Stimulated activated CD4-positive, alpha-beta T cell treated with anti-CD3 and anti-CD28 coated beads, Interleukin-12 subunit alpha, Interleukin-12 subunit beta, amount 100 ng/mL, for 48 hours (primary cell): ENCODE data around the gene KAZN.

ENCODE experiments used
- DNase-seq, 3 donors: peaks; one replicate each; pipeline ENCODE4 v3.0.0-alpha.2; 2020; ENCODE audit warnings: low read depth in 2 of 3, low spot score in 1 of 3

KAZN gene

GRCh38 chr1:15094719-15095495 is 496.4 kb downstream of the KAZN start:
- DNase-seq, result no peak

GRCh38 chr1:15095496-15095875 is 497.0 kb downstream of the KAZN start:
- DNase-seq, result no peak

- no peak for DNase-seq
Observed at GRCh38 chr1:15096293-15096692, 497.8 kb downstream of the KAZN start.

- no peak for DNase-seq
Observed at GRCh38 chr1:15098176-15099125, 500.0 kb downstream of the KAZN start.

GRCh38 chr1:15099441-15100120 is 501.1 kb downstream of the KAZN start:
- DNase-seq, result no peak

GRCh38 chr1:15100121-15100879 is 501.8 kb downstream of the KAZN start:
- peak; percentile 30 to 40 (median 37) for DNase-seq

GRCh38 chr1:15100880-15101760 is 502.6 kb downstream of the KAZN start:
- DNase-seq, result no peak

GRCh38 chr1:15101801-15102200 is 503.3 kb downstream of the KAZN start:
- no peak for DNase-seq

GRCh38 chr1:15102646-15103045 is 504.2 kb downstream of the KAZN start:
- DNase-seq, result no peak

GRCh38 chr1:15103211-15103610 is 504.7 kb downstream of the KAZN start:
- no peak for DNase-seq

GRCh38 chr1:15103906-15104305 is 505.4 kb downstream of the KAZN start:
- no peak for DNase-seq

- no peak for DNase-seq
Observed at GRCh38 chr1:15104768-15105167, 506.3 kb downstream of the KAZN start.

GRCh38 chr1:15106608-15107007 is 508.1 kb downstream of the KAZN start:
- no peak for DNase-seq

- DNase-seq, result no peak
Observed at GRCh38 chr1:15107058-15107687, 508.7 kb downstream of the KAZN start.

GRCh38 chr1:15107911-15108310 is 509.4 kb downstream of the KAZN start:
- DNase-seq, result no peak

GRCh38 chr1:15110128-15110866 is 511.8 kb downstream of the KAZN start:
- DNase-seq, result no peak

- no peak for DNase-seq
Observed at GRCh38 chr1:15110867-15111230, 512.4 kb downstream of the KAZN start.

GRCh38 chr1:15113146-15113545 is 514.7 kb downstream of the KAZN start:
- no peak for DNase-seq

GRCh38 chr1:15114884-15115283 is 516.4 kb downstream of the KAZN start:
- DNase-seq, result no peak
